Fibroblast of gingiva (primary cell): Measurements from ENCODE around the gene KHDC1L.
"Not testable (repeated sequence)": the region's sequence is repeated elsewhere in the genome, so short reads cannot be mapped to it uniquely, and the experiment has no call there.

Source experiments
- DNase-seq: peaks from one replicate; pipeline ENCODE4 v3.0.0-alpha.2; 2011; ENCODE audit warnings: low read depth

Gene KHDC1L

DNA sequence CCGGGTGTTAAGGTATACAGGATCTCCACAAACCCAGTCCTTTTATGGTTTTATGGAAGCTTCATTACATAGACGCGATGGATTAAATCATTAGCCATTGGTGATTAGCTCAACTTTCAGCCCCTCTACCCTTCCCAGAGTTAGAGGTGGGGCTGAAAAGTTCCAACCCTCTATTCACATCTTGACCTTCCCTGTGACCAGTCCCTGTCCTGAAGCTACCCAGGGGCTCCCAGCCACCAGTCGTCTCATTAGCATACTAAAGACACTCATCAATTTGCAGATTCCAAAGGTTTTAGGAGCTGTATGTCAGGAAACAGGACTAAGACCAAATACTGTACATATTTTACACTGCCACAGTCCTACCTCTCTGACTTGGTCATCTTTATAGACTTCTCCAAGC is 21.0 kb downstream of the KHDC1L start:
- no peak for DNase-seq

- peak; percentile 67 for DNase-seq
Observed at GRCh38 chr6:73203098-73203497, 22.2 kb downstream of the KHDC1L start.

- no peak for DNase-seq
Observed at GRCh38 chr6:73200735-73201134, 24.6 kb downstream of the KHDC1L start.

- DNase-seq: no peak
Observed at GRCh38 chr6:73200247-73200646, 25.0 kb downstream of the KHDC1L start.

- no peak for DNase-seq
Observed at GRCh38 chr6:73194744-73195143, 30.6 kb downstream of the KHDC1L start.

DNA sequence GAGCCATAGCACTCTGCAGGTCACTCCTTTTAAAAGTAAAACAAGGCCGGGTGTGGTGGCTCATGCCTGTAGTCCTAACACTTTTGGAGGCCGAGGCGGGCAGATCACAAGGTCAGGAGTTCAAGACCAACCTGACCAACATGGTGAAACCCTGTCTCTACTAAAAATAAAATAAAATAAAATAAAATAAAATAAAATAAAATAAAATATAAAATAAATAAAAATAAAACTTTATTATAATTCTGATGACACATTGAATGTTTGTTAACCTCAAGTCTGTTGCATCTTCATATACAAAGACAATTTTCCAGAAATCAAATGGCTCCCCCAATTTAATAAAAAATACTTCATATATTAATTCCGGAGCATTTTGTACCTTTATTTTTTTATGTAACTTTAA is 32.0 kb downstream of the KHDC1L start:
- not testable (repeated sequence) for DNase-seq

GRCh38 chr6:73182021-73182607 is 43.2 kb downstream of the KHDC1L start:
- no peak for DNase-seq

DNA sequence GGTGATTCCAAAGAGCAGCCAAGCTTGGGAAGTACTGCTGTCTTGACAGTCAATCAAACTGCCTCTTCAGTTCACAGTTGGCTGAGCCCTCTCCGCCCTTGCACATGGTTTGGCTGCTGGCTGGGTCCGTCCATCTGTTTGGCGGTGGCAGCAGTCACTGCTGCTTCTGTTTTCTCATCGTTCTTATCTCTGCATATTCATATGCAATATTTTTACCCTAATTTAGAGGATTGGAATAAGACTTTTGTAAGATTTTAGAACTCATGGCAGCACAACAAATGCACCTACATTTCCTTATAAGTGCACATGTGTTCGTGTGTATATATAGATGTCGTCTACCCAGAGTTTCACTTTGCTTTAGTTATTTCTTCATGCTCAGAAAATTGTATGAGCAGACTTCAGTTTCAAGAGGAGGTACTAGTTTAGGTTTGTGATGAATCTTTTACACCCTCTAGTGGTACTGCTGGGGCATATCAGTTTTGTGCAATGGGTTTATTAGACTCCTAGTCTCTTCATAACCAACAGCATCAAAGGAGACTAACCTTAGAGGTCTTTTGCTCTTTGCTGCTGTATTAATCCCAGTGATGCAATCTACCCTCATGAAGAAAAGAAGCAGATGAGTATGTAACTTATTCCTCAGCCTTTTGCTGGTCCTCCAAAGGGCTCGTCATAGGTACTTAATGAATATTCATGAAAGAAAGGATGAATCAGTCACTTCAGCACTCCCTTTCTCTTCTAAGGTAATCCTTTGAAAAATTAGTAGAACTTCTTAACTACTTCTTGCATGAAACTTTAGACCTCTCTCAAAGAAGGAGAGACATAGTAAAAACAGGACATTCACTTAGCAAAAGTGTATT is 44.3 kb downstream of the KHDC1L start:
- DNase-seq: peak; percentile 68

DNA sequence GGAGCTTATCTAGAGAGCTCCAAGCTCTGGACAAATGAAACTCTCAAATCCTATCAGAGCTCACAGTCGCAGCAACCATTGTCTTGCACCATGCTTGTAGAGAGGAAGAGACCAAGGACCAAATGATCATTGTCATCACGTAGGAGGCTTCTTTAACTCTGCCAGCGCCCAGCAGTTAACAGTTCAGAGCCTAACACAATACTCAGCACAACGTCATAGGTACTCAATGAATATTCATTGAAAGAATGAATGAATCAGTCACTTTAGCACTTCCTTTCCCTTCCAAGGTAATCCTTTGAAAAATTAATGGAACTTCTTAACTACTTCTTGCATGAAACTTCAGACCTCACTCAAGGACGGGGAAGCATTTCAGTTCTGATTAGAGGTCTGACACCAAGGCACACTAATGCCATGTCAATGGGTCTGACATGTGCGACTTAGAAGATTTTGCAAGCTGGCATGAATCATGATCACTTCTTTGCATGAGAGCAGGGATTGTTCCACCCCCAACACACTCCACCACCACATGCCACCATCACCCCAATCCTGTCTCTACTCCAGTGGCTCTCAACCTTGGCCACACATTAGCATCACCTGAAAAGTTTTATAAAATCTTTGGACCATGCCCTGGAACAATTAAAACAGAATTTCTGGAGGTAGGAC is 45.1 kb downstream of the KHDC1L start:
- DNase-seq: no peak

DNA sequence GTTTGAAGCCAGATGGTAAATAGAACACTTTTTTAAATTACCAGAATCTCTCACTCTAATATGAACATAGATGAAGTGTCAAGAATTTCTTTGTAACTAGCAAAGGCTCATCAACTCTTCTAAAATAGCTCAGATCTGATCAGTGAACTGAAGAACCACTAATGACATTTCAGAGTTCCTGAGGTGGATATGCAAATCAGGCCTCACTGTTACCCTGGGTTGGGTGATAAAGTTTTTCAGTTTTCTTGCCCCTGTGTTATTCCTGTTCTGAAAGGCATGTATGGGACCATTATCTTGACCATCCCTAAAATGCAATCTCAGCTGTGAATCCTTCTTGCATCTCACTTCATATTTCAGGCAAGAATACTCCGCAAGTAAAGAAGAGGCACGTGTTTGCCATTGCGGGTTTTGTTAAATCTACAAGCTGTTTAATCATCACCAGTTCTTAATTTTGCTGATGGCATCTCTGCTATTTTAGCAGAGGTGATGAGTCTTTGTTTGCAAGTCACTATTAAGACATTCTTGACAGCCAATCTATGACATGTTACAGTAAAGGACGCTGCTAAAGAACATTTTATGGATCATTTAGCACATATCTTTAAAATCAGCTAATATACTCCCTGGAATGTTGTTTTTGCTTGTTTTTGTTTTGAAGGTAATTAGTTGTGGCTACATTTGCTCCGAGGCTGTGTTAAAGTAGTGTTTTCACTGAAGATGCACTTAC is 47.9 kb downstream of the KHDC1L start:
- no peak for DNase-seq

DNA sequence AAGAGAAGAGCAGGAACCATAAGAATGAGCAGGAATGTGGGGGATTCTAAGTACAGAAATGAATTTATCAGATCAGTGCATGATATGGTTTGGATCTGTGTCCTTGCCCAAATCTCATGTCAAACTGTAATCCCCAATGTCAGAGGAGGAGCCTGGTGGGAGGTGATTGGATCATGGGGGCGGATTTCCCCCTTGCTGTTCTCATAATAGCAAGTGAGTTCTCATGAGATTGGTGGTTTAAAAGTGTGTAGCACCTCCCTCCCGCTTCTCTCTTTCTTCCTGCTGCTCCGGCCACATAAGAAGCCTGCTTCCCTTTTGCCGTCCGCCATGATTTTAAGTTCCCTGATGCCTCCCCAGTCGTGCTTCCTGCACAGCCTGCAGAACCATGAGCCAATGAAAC is 49.2 kb downstream of the KHDC1L start:
- no peak for DNase-seq

GRCh38 chr6:73174646-73175045 is 50.6 kb downstream of the KHDC1L start:
- DNase-seq: no peak
